AG04449 (cell line): ENCODE measurements around the gene IP6K3.

ENCODE experiments used
- CTCF ChIA-PET: fragments of 350-600 bp; formaldehyde crosslinking; extraction: SDS; loops from one replicate; lab custom pipeline; 2021; ENCODE audit warnings: antibody characterized with exemption; lab: Yijun Ruan, JAX
- POLR2A ChIA-PET: fragments of 400-600, 350-600 bp; formaldehyde crosslinking; extraction: SDS; loops from one replicate; lab custom pipeline; 2020; ENCODE audit warnings: antibody characterized with exemption, inconsistent platforms; lab: Yijun Ruan, JAX
- DNase-seq: peaks from one replicate; pipeline ENCODE4 v3.0.0-alpha.2; 2010; ENCODE audit warnings: low read depth, low spot score
- H3K4me3 ChIP-seq: 2 replicates; pipeline ENCODE4 v1.5.1; 2011; ENCODE audit warnings: low read depth, mild to moderate bottlenecking, control low read depth, low read length
- TF ChIP-seq, protein P1 (sequence below): IDR thresholded peaks from one replicate; pipeline ENCODE4 v1.5.1; 2011; ENCODE audit warnings: mild to moderate bottlenecking, moderate library complexity, low read length, control low read depth, inconsistent platforms; ENCODE audit not compliant: insufficient read depth; ENCODE audit errors: missing control alignments

The IP6K3 gene

DNA sequence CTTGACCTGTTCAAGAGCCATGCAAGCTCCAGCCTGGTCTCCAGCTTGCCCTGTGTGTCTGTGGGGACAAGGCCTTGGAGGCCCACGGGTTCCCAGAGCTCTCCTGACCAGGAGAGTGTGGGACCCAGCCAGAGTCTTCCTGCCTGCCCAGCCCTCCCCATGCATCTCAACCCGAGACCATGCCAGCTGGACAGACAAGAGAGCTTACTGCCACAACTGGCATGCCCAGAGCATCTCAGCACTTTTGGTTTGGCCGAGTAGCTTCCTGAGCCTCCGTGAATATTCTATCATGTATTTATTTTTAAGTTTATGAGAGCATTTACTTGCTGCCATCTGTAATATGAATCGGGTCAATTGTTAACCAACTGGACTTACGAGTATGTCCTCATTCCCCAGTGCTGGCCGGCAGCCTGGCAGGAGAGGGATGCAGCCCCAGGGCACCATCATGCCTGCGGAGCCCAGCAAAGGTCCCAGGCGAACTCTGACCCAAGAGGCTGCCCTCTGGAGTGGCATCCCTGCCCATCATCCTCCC, 14.9 kb downstream of the IP6K3 start:
- POLR2A ChIA-PET: no interaction called here
- no peak overlapping the region for H3K4me3 ChIP-seq
- DNase-seq: no peak
- TF ChIP-seq, protein P1, sequence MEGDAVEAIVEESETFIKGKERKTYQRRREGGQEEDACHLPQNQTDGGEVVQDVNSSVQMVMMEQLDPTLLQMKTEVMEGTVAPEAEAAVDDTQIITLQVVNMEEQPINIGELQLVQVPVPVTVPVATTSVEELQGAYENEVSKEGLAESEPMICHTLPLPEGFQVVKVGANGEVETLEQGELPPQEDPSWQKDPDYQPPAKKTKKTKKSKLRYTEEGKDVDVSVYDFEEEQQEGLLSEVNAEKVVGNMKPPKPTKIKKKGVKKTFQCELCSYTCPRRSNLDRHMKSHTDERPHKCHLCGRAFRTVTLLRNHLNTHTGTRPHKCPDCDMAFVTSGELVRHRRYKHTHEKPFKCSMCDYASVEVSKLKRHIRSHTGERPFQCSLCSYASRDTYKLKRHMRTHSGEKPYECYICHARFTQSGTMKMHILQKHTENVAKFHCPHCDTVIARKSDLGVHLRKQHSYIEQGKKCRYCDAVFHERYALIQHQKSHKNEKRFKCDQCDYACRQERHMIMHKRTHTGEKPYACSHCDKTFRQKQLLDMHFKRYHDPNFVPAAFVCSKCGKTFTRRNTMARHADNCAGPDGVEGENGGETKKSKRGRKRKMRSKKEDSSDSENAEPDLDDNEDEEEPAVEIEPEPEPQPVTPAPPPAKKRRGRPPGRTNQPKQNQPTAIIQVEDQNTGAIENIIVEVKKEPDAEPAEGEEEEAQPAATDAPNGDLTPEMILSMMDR: no peak
- CTCF ChIA-PET: interaction anchor here (0.8 to 12.0 kb wide), 6 partner anchors 10 to 432 kb away, joined by 3 to 104 read pairs (median 4); no protein-coding TSS in a partner anchor

- DNase-seq: no peak
- ChIA-PET POLR2A (no interaction called here), CTCF (interaction anchor here (1.3 to 12.0 kb wide), 3 partner anchors 12 to 424 kb away, joined by 3 to 104 read pairs (median 5); no protein-coding TSS in a partner anchor)
- H3K4me3 ChIP-seq: no peak overlapping the region
- TF ChIP-seq, protein P1: no peak
Measured at GRCh38 chr6:33731035-33731434, 15.7 kb downstream of the IP6K3 start.

GRCh38 chr6:33730611-33731010, 16.1 kb downstream of the IP6K3 start:
- TF ChIP-seq, protein P1: no peak
- no peak overlapping the region for H3K4me3 ChIP-seq
- ChIA-PET POLR2A (no interaction called here), CTCF (interaction anchor here (1.2 to 12.0 kb wide), 2 partner anchors 13 to 19 kb away, joined by 3 to 104 read pairs; partner anchors contain the start of gene UQCC2)
- DNase-seq: no peak

DNA sequence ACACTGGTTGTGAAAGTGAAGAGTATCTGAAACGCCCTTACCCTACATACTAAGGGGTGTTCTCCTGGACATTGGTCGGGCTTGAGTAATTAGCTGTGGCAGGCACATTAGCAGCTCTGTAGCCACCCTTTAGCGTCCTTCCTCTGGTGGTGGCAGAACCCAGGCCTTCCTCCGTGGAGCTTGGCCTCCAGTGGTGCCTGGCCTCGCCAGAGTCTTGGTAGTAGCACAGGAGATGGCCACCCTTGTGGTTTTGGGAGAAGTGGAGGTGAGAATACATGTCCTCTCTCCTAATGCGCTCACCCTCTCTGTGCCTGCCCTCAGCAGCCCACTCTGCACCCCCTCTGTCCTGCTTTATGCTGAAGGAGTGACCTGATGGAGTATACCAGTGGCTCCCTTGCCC, 17.6 kb downstream of the IP6K3 start:
- TF ChIP-seq, protein P1: no peak
- ChIA-PET POLR2A (no interaction called here), CTCF (interaction anchor here (12.0 kb wide), 1 partner anchor 14 kb away, joined by 104 read pairs; no protein-coding TSS in a partner anchor)
- no peak overlapping the region for H3K4me3 ChIP-seq
- no peak for DNase-seq

GRCh38 chr6:33728438-33728837, 18.3 kb downstream of the IP6K3 start:
- CTCF ChIA-PET: interaction anchor here (0.8 to 12.0 kb wide), 4 partner anchors 11 to 28 kb away, joined by 3 to 104 read pairs (median 4); partner anchors contain the start of gene UQCC2

GRCh38 chr6:33727932-33728331, 18.8 kb downstream of the IP6K3 start:
- TF ChIP-seq, protein P1: no peak
- CTCF ChIA-PET: interaction anchor here (0.8 to 12.0 kb wide), 5 partner anchors 11 to 427 kb away, joined by 3 to 104 read pairs (median 4); partner anchors contain the start of gene UQCC2

More at GRCh38 chr6:33728438-33728837, 18.3 kb downstream of the IP6K3 start:
- TF ChIP-seq, protein P1: no peak
- no peak overlapping the region for H3K4me3 ChIP-seq
- POLR2A ChIA-PET: no interaction called here
- no peak for DNase-seq

More at GRCh38 chr6:33727932-33728331, 18.8 kb downstream of the IP6K3 start:
- DNase-seq: no peak
- POLR2A ChIA-PET: no interaction called here
- no peak overlapping the region for H3K4me3 ChIP-seq
